GM18498 (cell line): ENCODE results near the gene CIROP.

Source experiments
- ATAC-seq: cut with Tn5 transposase; IDR thresholded peaks from one replicate; pipeline ENCODE4 v1.9.1; 2021; ENCODE audit warnings: mild to moderate bottlenecking, moderate library complexity; ENCODE audit not compliant: unreplicated experiment

Gene CIROP

DNA sequence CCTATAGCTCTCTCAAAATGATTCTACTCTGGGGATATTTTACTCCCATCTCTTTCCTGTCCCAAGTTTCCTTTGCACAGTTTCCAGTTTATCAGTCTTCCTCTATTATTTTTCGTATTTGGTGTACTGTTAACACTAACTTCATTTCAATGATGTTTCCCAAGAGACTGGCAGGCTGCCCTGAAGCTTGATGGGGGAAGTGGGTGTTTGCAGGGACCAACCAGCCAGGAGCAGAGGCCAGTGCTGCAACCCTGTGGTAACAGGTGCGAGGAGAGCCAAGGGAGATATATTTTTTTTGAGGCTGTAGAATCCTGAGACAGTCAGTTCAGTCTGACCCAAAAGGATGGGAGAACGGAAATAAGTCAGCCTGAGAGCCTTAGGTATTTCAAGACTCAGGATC lies 26.1 kb upstream of the CIROP start:
- ATAC-seq = no peak

GRCh38 chr14:23129759-23130316 lies 25.0 kb upstream of the CIROP start:
- ATAC-seq = no peak

- no peak for ATAC-seq
These were observed 24.4 kb upstream of the CIROP start for GRCh38 chr14:23128969-23129758.

DNA sequence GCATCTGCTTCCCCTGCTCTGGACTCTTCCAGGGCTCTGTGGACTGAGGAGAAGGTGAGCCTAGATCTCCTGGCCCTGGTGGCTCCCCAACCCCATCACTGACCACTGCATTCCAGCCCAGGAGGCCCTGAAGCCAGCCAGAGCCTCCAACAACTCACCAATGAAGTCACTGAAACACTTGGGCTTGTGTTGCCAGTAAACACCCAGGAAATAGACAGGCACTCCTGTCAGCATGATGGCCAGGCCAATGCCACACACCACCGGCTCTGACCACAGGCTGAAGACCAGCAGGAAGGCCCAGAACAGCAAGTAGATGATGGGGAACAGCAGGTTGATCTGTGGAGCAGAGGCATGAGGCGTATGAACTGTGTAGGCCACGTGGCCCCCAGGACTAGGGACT lies 23.1 kb upstream of the CIROP start:
- ATAC-seq = no peak

DNA sequence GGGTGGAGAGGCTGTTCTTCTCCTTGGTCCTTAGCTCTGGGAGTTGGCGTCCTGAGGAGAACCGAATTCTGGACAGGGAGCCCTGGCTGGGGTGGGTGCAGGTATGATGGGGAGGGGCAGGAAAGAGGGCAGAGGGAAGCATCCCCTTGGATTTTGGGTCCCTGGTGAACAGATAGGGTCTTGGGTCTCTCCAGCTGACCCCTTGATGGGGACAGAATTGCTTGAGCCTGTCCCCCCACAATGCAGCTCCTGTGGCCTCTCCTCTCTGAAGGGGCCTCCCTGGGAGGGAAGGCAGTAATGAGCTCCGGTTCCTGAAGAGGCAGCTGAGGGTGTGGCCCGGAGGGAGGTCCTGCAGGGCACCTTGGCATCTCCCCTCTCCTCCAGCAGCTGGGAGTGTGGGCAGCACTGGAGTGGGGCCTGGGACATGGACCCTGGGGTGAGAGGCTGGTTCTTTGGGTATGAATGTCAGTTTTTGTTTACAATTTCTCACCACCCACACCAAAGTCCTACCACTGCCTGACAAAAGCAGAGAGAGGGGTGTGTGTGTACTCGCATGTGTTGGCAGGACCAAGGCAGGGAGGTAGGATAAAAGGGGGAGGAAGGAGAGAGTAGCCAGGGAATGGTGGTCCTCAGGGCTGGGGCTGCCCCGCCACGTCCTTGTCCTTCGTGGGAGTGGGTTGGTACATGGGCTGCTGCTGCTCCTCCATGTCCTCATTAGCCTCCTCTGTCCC lies 21.9 kb upstream of the CIROP start:
- ATAC-seq = no peak

DNA sequence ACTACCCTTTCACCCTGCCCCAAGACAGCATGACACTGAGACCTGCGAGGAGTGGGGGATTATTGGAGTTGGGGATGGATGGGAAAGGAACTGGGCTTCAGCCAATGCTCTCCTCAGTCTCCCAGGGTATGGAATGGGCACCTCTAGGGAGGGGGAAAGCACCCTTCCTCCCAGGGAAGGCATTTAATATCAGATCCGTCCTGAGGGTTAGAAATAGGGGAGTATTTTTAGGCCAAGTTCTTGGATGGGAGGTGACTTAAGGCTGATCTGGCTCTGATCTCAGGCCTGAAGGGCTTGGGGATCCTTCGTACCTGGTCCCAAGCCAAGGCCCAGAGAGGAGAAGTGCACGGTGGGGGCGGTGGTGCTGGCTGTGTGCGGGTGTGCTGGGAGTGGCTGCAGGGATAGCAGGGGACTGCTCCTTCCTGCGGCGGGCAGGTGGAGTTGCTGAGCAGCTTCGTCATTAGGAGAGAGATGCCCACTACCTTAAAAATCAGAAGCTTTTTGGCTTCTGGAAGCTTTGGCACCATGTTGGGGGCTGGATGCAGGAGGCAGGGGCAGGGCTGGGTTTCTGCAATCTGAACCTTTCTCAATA lies 21.2 kb upstream of the CIROP start:
- ATAC-seq = no peak

GRCh38 chr14:23125011-23125410 lies 20.2 kb upstream of the CIROP start:
- no peak for ATAC-seq

DNA sequence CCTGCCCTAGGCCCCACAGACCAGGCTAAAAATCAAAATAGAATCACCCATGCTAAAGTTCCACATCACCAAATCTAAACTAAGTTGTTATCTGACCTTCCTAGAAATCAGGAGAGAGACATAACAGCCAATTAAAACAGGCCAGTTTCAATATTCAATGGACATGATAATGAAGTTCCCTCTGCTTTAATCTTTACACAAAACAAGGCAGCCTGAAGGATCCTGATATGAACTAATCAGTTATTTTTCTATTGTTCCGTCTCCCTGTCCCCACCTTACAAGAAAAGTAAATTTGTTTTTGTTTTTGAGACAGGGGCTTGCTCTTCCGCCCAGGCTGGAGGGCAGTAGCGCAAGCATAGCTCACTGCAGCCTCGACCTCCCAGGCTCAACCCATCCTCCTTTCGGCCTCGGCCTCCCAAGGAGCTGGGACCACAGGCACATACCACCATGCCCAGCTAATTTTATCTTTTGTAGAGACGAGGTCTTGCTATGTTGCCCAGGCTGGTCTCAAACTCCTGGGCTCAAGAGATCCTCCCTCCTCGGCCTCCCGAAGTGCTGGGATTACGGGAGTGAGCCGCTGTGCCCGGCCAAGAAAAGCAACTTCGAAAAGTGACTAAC lies 19.7 kb upstream of the CIROP start:
- no peak for ATAC-seq

GRCh38 chr14:23123419-23123818 lies 18.6 kb upstream of the CIROP start:
- no peak for ATAC-seq

- no peak for ATAC-seq
These were observed 17.3 kb upstream of the CIROP start for GRCh38 chr14:23122086-23122485.

DNA sequence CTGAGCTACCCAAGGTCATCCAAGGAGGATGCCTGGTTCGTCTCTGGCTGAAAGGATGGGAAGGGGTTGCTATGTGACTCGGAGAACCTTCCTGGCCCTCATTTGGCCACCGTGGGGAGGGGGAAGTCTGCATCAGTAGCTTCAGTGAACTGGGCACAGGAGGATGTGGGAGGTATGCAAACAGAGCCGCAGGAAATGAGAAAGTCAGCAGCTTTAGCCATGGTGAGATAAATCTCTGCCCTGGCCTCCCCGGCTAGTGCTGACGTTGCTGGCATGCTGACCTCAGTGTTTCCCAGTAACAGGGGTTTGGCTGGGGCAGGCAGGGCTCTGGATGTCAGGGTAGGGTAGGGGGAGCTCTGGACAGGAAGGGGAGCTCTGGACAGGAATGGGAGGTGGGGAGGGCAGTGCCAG lies 16.6 kb upstream of the CIROP start:
- no peak for ATAC-seq

GRCh38 chr14:23120541-23121251 lies 15.9 kb upstream of the CIROP start:
- ATAC-seq = peak; percentile 69

- no peak for ATAC-seq
These were observed 14.9 kb upstream of the CIROP start for GRCh38 chr14:23119363-23120327.

- ATAC-seq = no peak
These were observed 13.9 kb upstream of the CIROP start, which contains the start of gene CEBPE for GRCh38 chr14:23118506-23119362. TSS of gene CEBPE (minus strand) at chr14:23119255. CDS start at chr14:23119091, 164 bp downstream.

- no peak for ATAC-seq
These were observed 12.7 kb upstream of the CIROP start for GRCh38 chr14:23117371-23118020.

- ATAC-seq = no peak
These were observed 11.1 kb upstream of the CIROP start for GRCh38 chr14:23115918-23116317.

DNA sequence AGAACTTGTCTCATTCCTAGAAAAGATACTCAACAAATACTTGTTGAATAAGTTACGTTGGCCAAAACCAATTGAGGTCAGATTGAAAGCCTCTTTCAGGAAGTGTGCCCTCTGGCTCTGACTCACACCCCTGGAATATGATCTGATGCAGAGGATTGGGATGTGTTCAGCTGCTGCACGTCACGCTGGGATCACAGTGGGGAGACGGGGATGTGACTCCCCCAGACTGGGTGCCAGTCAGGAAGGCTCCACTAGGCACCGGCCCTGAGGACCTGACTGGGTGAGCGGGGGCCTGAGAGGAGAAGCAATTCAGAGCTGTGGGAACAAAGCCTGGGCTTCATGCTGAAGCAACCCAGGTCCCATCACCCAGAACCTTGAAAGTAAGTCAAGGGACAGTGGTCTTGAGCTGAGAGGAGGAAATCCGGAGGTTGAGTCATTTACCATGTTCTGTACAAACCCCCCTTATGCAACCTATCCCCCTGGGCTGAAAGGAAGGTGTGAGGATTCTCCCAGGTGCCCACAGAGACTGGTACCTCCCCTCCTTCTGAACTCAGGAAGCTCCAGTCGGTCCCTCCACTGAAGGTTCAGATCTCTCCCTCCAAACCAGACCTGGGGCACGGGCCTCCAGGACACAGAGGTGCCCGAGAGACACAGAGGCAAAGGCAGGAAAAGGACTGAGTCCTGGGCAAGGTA lies 10.4 kb upstream of the CIROP start:
- ATAC-seq = no peak
